GM15510 (cell line): ENCODE results near the gene MYL3.

Experiments
- POLR2A ChIP-seq: IDR thresholded peaks from 3 replicates; pipeline ENCODE4 v1.6.1; 2011; ENCODE audit warnings: borderline replicate concordance; ENCODE audit not compliant: insufficient read length; ENCODE audit errors: extremely low read depth

MYL3 gene

DNA sequence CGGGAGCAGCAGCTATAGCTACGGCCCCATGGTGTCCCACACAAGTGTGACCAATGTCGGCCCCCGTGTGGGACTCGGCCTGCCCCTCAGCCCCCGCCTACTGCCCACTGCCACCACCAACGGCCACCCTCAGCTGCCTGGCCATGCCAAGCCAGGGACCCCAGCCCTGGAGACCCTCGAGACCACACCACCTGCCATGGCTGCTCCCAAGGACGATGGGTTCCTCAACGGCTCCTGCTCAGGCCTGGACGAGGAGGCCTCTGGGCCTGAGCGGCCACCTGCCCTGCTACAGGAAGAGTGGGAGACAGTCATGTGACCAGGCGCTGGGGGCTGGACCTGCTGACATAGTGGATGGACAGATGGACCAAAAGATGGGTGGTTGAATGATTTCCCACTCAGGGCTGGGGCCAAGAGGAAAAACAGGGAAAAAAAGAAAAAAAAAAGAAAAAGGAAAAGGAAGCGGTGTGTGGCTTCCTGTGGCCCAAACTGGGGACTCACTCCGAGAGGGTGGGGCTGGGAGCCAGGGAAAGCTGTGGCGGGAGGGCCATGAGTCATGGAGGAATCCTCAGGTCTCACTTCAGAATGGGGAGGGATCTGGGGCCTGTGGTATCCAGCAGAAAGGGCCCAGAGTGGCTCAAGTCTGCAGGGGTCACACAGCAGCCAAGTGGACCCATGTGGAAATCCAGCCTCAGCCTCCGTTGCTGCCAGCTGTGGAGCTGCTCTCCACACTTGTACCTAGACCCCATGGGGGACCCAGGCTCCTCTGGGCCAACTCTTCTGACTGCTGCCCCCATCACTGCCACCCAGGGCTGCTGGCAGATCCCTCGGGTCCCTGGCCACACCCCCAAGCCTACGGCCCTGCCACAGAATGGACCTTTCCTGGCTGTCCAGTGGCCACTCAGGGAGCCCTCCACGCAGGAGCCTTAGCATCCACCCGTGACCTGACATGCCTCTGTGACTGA, 40.4 kb upstream of the MYL3 start:
- TF ChIP-seq POLR2A: no peak

DNA sequence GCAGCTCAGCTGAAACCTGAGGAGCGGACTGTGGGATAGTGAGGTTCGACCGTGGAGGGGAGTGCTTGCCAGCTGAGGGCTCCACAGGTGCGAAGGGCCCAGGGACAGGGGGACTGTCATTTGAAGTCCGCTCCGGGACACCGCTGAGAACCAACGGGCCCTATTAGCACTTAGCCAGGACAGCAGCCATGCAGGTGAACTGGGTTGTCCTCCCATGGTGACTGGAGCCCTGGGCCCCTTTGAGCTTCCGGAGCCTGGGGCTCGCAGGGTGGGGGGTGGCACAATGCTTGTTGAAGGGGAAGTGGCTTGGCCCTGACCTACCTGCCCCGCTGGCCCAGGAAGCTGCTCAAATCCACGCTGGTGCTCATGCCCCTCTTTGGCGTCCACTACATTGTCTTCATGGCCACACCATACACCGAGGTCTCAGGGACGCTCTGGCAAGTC, 39.0 kb upstream of the MYL3 start:
- no peak for TF ChIP-seq POLR2A

DNA sequence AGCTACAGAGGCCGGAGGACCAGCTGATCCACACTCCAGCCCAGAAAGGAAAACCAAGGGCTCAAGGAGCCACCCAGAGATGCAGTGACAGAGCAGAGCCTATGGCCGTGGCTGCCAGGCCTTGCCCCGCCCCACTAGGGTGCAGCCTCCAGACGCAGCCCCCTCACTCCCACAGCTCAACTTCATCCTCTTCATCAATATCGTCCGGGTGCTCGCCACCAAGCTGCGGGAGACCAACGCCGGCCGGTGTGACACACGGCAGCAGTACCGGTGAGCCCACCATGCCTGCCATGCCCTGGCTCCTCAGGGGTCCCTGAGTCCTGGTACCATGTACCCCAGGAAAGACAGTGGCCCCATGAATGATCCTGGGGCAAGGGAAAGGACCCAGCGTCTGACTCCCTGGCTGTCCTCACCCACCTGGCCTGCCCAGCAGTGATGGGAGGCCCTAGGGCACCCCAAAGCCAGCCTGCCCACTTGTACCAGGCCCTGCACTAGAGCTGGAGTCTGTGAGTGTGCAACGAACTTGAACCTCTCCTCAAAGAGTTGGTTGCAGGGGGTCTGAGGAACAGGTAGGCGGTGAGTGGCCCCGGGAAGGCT, 38.4 kb upstream of the MYL3 start:
- no peak for TF ChIP-seq POLR2A

DNA sequence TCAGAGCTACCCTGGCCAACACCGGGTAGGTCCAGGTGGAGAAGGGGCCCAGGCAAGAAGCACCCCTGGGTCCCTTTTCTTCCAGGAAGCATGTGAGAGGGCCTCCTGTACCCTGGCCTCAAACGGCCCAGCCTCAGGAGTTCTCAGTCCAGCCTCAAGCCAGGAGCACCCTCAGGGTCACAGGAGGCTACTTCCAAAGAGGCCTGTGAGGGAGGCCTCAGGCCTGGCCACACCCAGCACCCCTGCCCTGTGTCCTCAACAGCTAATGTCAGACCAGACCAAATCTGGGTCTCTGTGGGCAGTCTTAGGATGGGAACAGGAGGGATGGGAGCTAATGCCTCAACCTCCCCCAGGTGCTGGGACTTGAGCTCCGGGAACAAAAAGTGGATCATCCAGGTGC, 37.8 kb upstream of the MYL3 start:
- no peak for TF ChIP-seq POLR2A

DNA sequence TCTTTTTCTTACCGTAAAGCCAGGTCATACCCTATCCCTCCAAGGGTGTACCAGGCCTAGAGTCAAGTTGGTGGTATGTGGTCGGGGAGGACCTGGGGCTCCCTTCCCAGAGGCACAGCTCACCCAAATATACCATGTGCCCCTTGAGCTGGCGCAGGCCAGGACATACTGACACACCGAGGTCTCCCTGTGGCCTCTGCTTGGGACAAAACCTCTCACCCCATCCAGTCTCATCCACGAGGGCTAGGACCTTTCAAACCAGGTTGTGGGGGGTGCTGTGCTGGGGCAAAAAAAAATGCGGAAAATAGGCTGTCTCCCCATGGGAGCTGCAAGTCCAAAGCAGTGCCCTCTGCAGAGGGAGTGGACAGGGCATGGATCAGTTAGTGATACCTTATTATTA, 37.1 kb upstream of the MYL3 start:
- TF ChIP-seq POLR2A: no peak

DNA sequence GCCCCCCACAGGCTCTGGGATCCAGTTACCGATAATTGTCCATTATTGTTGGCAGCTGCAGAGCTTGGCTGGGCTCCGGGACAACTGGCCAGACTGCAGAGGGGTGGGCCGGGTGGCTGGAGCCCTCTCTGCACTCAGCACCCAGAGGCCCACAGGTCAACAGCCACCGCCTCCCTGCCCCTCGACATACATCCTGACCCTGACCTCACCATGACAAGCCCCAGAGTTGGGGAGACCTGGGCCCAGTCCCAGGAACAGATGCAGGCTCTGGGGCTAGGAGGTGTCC, 36.7 kb upstream of the MYL3 start:
- TF ChIP-seq POLR2A: no peak

DNA sequence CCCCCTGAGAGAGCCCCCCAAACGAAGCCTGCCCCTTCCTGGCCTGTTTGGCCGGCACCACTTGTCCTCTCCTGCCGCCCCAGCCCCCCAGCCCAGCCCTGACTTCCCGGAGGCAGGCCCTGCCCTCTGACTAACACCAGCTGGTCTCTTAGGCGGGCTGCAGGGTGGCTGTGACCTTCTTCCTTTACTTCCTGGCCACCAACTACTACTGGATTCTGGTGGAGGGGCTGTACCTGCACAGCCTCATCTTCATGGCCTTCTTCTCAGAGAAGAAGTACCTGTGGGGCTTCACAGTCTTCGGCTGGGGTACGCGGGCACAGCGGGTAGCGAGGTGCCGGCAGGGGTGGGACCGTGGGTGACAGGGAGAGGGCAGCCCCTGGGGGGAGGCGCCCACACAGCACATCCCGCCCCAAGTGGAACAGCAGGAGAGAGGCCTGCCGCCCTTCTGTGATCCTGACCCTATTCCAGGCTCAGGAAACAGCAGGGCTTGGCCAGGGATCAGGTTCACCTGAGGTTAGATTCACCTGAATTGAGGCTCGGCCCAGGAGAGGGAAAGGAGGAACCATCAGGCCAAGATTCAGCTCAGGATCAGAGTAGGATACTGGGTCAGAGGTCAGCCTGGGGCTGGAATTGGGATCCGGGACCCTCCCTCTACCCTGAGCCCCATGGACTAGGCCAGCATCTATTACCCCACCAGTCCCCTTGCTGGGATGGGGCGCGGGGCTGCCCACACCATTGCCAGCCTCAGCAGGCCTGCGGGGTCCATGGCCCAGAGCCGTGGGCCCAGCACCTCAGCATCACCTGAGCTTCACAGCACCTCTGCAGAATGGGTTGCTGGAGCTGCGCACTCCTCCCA, 36.1 kb upstream of the MYL3 start:
- no peak for TF ChIP-seq POLR2A

DNA sequence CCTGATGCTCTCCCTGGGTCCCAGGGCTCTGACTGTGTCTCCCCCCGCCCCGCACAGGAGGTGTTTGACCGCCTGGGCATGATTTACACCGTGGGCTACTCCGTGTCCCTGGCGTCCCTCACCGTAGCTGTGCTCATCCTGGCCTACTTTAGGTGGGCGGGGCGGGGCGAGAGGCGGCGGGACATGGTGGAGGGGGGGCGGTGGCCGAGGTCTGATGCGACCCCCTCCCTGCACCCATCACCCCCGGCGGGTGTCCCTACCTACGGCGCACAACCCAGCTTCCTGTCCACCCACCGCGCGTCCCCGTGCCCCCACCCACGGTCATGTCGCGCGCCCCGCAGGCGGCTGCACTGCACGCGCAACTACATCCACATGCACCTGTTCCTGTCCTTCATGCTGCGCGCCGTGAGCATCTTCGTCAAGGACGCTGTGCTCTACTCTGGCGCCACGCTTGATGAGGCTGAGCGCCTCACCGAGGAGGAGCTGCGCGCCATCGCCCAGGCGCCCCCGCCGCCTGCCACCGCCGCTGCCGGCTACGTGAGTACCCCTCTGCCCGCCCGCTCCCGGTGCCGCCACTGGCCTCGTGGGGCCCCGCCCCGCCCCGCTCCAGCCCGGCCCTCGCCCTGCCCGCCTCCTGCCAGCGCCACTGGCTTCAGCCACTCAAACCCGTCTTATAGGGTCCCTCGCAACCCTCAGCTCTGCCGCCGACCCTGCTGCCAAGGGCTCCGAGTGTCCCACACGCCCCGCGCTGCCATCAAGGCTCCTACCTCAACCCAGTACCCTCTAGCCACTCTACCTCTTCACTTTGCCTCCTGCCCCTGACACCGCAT, 35.3 kb upstream of the MYL3 start:
- no peak for TF ChIP-seq POLR2A

DNA sequence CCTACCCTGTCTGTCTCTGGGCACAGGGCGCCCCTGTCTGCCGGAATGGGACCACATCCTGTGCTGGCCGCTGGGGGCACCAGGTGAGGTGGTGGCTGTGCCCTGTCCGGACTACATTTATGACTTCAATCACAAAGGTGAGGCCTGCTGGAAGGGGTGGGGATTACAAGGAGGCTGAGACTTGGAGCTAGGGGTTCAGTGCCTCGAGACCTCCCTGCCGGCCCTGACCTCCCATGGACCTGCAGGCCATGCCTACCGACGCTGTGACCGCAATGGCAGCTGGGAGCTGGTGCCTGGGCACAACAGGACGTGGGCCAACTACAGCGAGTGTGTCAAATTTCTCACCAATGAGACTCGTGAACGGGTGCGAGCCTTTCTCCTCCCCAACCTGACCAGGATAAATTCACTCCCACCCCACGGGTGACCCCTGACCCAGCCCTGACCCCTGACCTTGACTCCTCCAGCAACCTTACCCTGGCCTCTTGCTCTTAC, 34.6 kb upstream of the MYL3 start:
- TF ChIP-seq POLR2A: no peak

DNA sequence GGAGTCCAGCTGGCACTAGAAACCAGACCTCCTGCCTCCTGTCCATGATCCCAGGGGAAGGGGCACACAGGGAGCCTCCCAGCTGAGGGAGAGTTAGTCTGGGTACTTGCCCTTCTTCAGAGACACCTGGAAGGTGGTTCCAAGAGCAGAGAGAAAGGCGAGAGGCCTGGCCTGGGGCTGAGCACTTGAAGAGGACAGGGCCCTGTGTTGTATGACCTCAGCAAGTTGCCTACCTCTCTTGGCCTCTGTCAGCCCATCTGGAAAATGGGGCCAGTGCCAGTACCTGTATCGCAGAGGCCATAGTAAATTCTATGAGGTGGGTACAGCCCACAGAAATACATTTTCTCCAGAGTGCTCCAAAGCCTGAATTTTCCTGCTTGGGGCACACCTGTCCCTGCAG, 33.8 kb upstream of the MYL3 start:
- TF ChIP-seq POLR2A: no peak

DNA sequence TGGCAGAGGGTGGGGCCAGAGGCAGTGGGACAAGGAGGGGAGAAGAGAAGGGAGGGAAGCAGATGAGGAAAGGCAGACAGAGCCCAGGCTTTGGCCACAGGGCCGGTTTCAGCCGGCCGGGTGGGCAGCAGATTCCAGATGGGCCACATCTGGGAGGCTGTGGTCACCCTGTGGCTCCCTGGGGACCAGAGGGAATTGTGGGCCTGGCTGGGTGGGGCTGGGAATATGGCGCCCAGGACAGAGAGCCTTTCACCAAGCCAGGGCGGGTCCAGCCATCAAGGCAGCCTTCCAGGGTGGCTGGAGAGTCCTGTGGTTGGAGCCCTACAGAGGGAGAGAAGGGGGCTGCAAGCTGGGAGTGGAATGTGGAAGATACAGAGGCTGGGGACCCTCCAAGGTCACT, 33.1 kb upstream of the MYL3 start:
- TF ChIP-seq POLR2A: no peak

DNA sequence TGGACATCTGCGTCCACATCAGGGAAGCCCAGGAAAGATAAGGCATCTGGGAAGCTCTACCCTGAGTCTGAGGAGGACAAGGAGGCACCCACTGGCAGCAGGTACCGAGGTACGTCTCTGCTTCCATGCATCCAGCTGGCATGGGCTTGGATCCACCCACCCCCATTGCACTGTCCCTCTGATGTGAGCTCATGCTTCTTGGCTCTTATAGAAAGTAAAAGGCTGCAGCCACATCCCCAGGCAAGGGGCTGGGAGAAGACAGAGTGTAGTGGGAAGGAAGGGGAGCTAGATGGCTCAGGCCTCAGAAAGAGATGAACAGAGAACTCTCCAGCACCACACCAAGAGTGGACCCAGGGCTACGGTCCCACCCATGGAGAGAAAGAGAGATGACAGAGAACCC, 32.5 kb upstream of the MYL3 start:
- TF ChIP-seq POLR2A: no peak

DNA sequence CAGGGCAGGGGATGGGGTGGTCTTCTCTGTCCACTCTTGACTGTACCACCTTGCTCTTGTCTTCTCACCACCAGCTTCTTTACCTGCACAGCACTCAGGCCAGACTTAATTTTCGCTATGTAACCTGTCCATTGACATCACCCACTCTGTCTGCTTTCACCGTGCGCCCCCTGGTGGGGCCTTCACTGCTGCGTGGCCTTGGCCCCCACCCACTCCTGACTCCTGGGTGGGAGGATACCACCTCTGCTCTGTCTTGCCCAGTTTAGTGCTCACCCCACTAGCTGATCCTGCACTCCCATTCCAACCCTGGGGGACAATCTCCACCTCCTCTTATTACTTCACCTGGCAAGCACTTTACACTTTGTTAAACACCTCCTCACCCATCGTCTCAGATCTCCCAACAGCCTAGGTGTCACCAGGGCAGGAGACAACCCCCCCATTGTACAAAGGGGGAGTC, 32.0 kb upstream of the MYL3 start:
- no peak for TF ChIP-seq POLR2A

DNA sequence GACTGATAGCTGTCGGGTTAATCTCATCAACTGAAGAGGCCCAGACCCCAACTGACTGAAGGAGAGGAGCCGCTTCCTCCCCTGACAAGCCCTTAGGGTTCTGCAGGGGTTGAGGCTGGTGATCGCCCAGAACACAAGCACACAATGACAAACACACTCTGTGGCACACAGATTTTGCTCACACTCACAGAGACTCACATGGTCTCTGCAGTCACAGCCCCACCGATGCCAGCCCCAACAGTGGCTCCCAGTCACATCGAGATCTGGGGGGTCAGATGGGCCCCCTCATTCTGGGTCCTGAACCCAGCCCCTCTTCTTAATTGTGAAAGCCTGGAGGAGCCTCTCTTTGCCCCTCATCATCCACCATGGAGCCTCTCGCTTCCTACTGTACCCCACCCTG, 31.0 kb upstream of the MYL3 start:
- no peak for TF ChIP-seq POLR2A
